TTC549 (cell line): ENCODE data around the gene KSR1.

Source experiments
- FAIRE-seq: peaks from 2 replicates; lab custom pipeline; 2012; peaks lifted over from hg19 to GRCh38; lab: Jason Lieb, UNC

Gene KSR1

GRCh38 chr17:27514595-27515413 lies 58.6 kb downstream of the KSR1 start:
- no peak for FAIRE-seq

- FAIRE-seq: no peak
These were observed 61.8 kb downstream of the KSR1 start for GRCh38 chr17:27518048-27518447.

GRCh38 chr17:27518545-27519521 lies 62.6 kb downstream of the KSR1 start:
- no peak for FAIRE-seq

GRCh38 chr17:27519550-27519949 lies 63.3 kb downstream of the KSR1 start:
- FAIRE-seq: no peak

- FAIRE-seq: no peak
These were observed 64.4 kb downstream of the KSR1 start for GRCh38 chr17:27520491-27521185.

GRCh38 chr17:27521281-27522027 lies 65.2 kb downstream of the KSR1 start:
- FAIRE-seq: no peak

GRCh38 chr17:27522028-27522635 lies 65.9 kb downstream of the KSR1 start:
- no peak for FAIRE-seq

GRCh38 chr17:27523712-27524111 lies 67.5 kb downstream of the KSR1 start:
- FAIRE-seq: no peak

- FAIRE-seq: no peak
These were observed 68.3 kb downstream of the KSR1 start for GRCh38 chr17:27524594-27524993.

GRCh38 chr17:27525316-27525715 lies 69.1 kb downstream of the KSR1 start:
- no peak for FAIRE-seq

- no peak for FAIRE-seq
These were observed 69.8 kb downstream of the KSR1 start for GRCh38 chr17:27525836-27526603.

- no peak for FAIRE-seq
These were observed 70.4 kb downstream of the KSR1 start for GRCh38 chr17:27526604-27527002.

- FAIRE-seq: no peak
These were observed 73.1 kb downstream of the KSR1 start for GRCh38 chr17:27529230-27529796.

GRCh38 chr17:27530764-27531391 lies 74.6 kb downstream of the KSR1 start:
- no peak for FAIRE-seq

- no peak for FAIRE-seq
These were observed 75.3 kb downstream of the KSR1 start for GRCh38 chr17:27531469-27531961.

GRCh38 chr17:27532269-27533263 lies 76.3 kb downstream of the KSR1 start:
- no peak for FAIRE-seq

GRCh38 chr17:27533874-27534815 lies 77.9 kb downstream of the KSR1 start:
- FAIRE-seq: no peak
